Stimulated activated CD8-positive, alpha-beta memory T cell treated with anti-CD3 and anti-CD28 coated beads, Interleukin-7, amount 100 ng/mL, for 1 hour (primary cell): ENCODE data around the gene SLC6A12.
"Not testable (repeated sequence)": the region's sequence is repeated elsewhere in the genome, so short reads cannot be mapped to it uniquely, and the experiment has no call there.

Experiments
- DNase-seq, 2 donors: peaks; one replicate each; pipeline ENCODE4 v3.0.0-alpha.2; 2020; ENCODE audit warnings: low read depth in 2 of 2

The SLC6A12 gene

GRCh38 chr12:217029-217428, 3.1 kb upstream of the SLC6A12 start:
- not testable (repeated sequence) for DNase-seq

- DNase-seq = no peak
These were observed 1.2 kb upstream of the SLC6A12 start for GRCh38 chr12:215116-215515.

GRCh38 chr12:213527-213932, 427 bp downstream of the SLC6A12 start:
- no peak for DNase-seq

- DNase-seq = no peak
These were observed 1.0 kb downstream of the SLC6A12 start for GRCh38 chr12:212715-213526.

GRCh38 chr12:212415-212714, 1.6 kb downstream of the SLC6A12 start:
- DNase-seq = no peak

- DNase-seq = no peak
These were observed 2.1 kb downstream of the SLC6A12 start for GRCh38 chr12:211639-212414.

GRCh38 chr12:211142-211465, 2.9 kb downstream of the SLC6A12 start:
- DNase-seq = no peak

- DNase-seq = no peak
These were observed 3.4 kb downstream of the SLC6A12 start for GRCh38 chr12:210277-211141.

- DNase-seq = no peak
These were observed 4.1 kb downstream of the SLC6A12 start for GRCh38 chr12:209851-210250.

- DNase-seq = no peak
These were observed 4.7 kb downstream of the SLC6A12 start for GRCh38 chr12:209246-209645.

- no peak for DNase-seq
These were observed 5.1 kb downstream of the SLC6A12 start for GRCh38 chr12:208813-209212.

- DNase-seq = no peak
These were observed 6.2 kb downstream of the SLC6A12 start for GRCh38 chr12:207804-208203.

- no peak for DNase-seq
These were observed 7.1 kb downstream of the SLC6A12 start for GRCh38 chr12:206746-207440.

GRCh38 chr12:205026-205425, 8.9 kb downstream of the SLC6A12 start:
- DNase-seq = no peak

GRCh38 chr12:204261-204678, 9.7 kb downstream of the SLC6A12 start:
- no peak for DNase-seq

GRCh38 chr12:203462-204260, 10.3 kb downstream of the SLC6A12 start:
- DNase-seq = no peak

GRCh38 chr12:203074-203461, 10.9 kb downstream of the SLC6A12 start:
- no peak for DNase-seq

GRCh38 chr12:202081-202731, 11.8 kb downstream of the SLC6A12 start:
- DNase-seq = no peak

GRCh38 chr12:201361-201760, 12.6 kb downstream of the SLC6A12 start:
- no peak for DNase-seq

GRCh38 chr12:198705-199104, 15.3 kb downstream of the SLC6A12 start:
- DNase-seq = no peak
